IMR-90 (cell line): Measurements from ENCODE around the gene RUNDC3A. TPM values are rescaled to one million over a fixed set of nuclear protein-coding genes. Genes with fewer than 3 reads are reported as not detected.
A peak's percentile ranks its signal among the peaks of the same experiment; 100 is the strongest.

Experiments
- ATAC-seq: fragments of 200-7000 bp; cut with Tn5 transposase; 2 replicates; pipeline ENCODE4 v1.9.1; 2020; ENCODE audit warnings: low read depth, mild to moderate bottlenecking, moderate library complexity
- BruUV-seq: library from RNA; stranded (reverse); fragments of 400-500 nt; replicated peaks from 2 replicates; lab custom pipeline; 2021; lab: Mats Ljungman, UMichigan
- CTCF ChIA-PET: fragments of 300-600 bp; formaldehyde crosslinking; extraction: SDS; loops from one replicate; lab custom pipeline; 2021; ENCODE audit warnings: antibody characterized with exemption; lab: Yijun Ruan, JAX
- POLR2A ChIA-PET: fragments of 300-600 bp; sonication (Branson Sonifier 250); formaldehyde crosslinking; loops from one replicate; lab custom pipeline; 2022; ENCODE audit warnings: antibody characterized with exemption; ENCODE audit not compliant: unreplicated experiment; lab: Charles Lee
- DNase-seq: peaks from one replicate; pipeline ENCODE4 v3.0.0; 2013
- H2AFZ ChIP-seq: replicated peaks from 2 replicates; pipeline ENCODE3; 2013; ENCODE audit warnings: low read length, mild to moderate bottlenecking; ENCODE audit not compliant: poor library complexity
- H2AK5ac ChIP-seq: 2 replicates; pipeline ENCODE4 v1.6.1; 2013; ENCODE audit warnings: low read depth, low read length, inconsistent platforms
- H2AK9ac ChIP-seq: replicated peaks from 2 replicates; pipeline ENCODE3; 2013; ENCODE audit warnings: mild to moderate bottlenecking, low read depth, low read length, moderate library complexity; ENCODE audit not compliant: poor library complexity
- H2BK120ac ChIP-seq: 2 replicates; pipeline ENCODE4 v1.6.1; 2013; ENCODE audit warnings: low read depth, low read length, inconsistent platforms
- H2BK15ac ChIP-seq: 3 replicates; pipeline ENCODE4 v1.6.1; 2013; ENCODE audit warnings: low read depth, low read length, inconsistent platforms
- H2BK20ac ChIP-seq: 2 replicates; pipeline ENCODE4 v1.6.1; 2013; ENCODE audit warnings: low read depth, mild to moderate bottlenecking, inconsistent platforms, low read length, moderate library complexity
- H2BK5ac ChIP-seq: 2 replicates; pipeline ENCODE4 v1.6.1; 2013; ENCODE audit warnings: mild to moderate bottlenecking, low read depth, low read length, inconsistent platforms; ENCODE audit not compliant: poor library complexity, severe bottlenecking
- H3K14ac ChIP-seq: replicated peaks from 2 replicates; pipeline ENCODE4 v1.6.1; 2013; ENCODE audit warnings: low read depth, low read length, inconsistent platforms
- H3K18ac ChIP-seq: 2 replicates; pipeline ENCODE4 v1.6.1; 2013; ENCODE audit warnings: low read depth, low read length, control low read depth
- H3K23ac ChIP-seq: 2 replicates; pipeline ENCODE4 v1.6.1; 2013; ENCODE audit warnings: low read depth, low read length, inconsistent platforms
- H3K27ac ChIP-seq: 2 replicates; pipeline ENCODE4 v1.5.1; 2013; ENCODE audit warnings: mild to moderate bottlenecking, control low read depth, low read length; ENCODE audit not compliant: insufficient read depth
- H3K27me3 ChIP-seq: 2 replicates; pipeline ENCODE4 v1.6.1; 2013; ENCODE audit warnings: low read length; ENCODE audit not compliant: control insufficient read depth, insufficient read depth
- H3K36me3 ChIP-seq: 2 replicates; pipeline ENCODE4 v1.6.1; 2013; ENCODE audit warnings: low read length, mixed read lengths; ENCODE audit not compliant: control insufficient read depth, insufficient read depth
- H3K4ac ChIP-seq: 2 replicates; pipeline ENCODE4 v1.6.1; 2013; ENCODE audit warnings: low read depth, low read length, inconsistent platforms
- H3K4me1 ChIP-seq: 2 replicates; pipeline ENCODE4 v1.6.1; 2013; ENCODE audit warnings: low read length, mixed read lengths; ENCODE audit not compliant: control insufficient read depth, insufficient read depth
- H3K4me2 ChIP-seq: 2 replicates; pipeline ENCODE4 v1.6.1; 2013; ENCODE audit warnings: low read depth, mild to moderate bottlenecking, control low read depth, low read length, moderate library complexity
- H3K4me3 ChIP-seq: 2 replicates; pipeline ENCODE4 v1.5.1; 2013; ENCODE audit warnings: low read depth, mild to moderate bottlenecking, control low read depth, low read length, moderate library complexity; ENCODE audit not compliant: insufficient read depth
- H3K56ac ChIP-seq: 2 replicates; pipeline ENCODE4 v1.6.1; 2013; ENCODE audit warnings: low read length, inconsistent platforms; ENCODE audit not compliant: insufficient read depth; ENCODE audit errors: extremely low read depth
- H3K79me1 ChIP-seq, 2 experiments: 2 replicates each; pipeline ENCODE4 v1.6.1; 2013; ENCODE audit warnings: low read length in 2 of 2, inconsistent platforms in 1 of 2, low read depth in 1 of 2
- H3K9ac ChIP-seq: 2 replicates; pipeline ENCODE4 v1.6.1; 2013; ENCODE audit warnings: low read depth, low read length, control low read depth
- H3K9me1 ChIP-seq: 2 replicates; pipeline ENCODE4 v1.6.1; 2013; ENCODE audit warnings: low read length, inconsistent platforms; ENCODE audit not compliant: insufficient read depth
- H3K9me3 ChIP-seq: 2 replicates; pipeline ENCODE4 v1.6.1; 2013; ENCODE audit warnings: low read length; ENCODE audit not compliant: control insufficient read depth, insufficient read depth
- H4K20me1 ChIP-seq: 2 replicates; pipeline ENCODE4 v1.6.1; 2013; ENCODE audit warnings: low read length, inconsistent platforms; ENCODE audit not compliant: insufficient read depth
- H4K5ac ChIP-seq: 2 replicates; pipeline ENCODE4 v1.6.1; 2013; ENCODE audit warnings: mild to moderate bottlenecking, low read depth, low read length, control low read depth
- H4K8ac ChIP-seq, 2 experiments: 2 replicates each; pipeline ENCODE4 v1.6.1; 2013; ENCODE audit warnings: low read depth in 2 of 2, low read length in 2 of 2, control low read depth in 1 of 2, inconsistent platforms in 1 of 2
- H4K91ac ChIP-seq: 2 replicates; pipeline ENCODE4 v1.6.1; 2013; ENCODE audit warnings: low read depth, low read length, inconsistent platforms; ENCODE audit not compliant: insufficient read depth
- BHLHE40 ChIP-seq: fragments of 150-350 bp; IDR thresholded peaks from 2 replicates; pipeline ENCODE4 v1.6.1; 2016; ENCODE audit warnings: mild to moderate bottlenecking, low read depth, low read length
- CTCF ChIP-seq: conservative IDR thresholded peaks from 2 replicates; pipeline ENCODE4 v1.5.1; 2012; ENCODE audit warnings: mild to moderate bottlenecking, low read depth, low read length, improper control_type of control experiment
- FOS ChIP-seq: fragments of 150-350 bp; IDR thresholded peaks from 2 replicates; pipeline ENCODE4 v1.6.1; 2016; ENCODE audit warnings: low read depth, low read length
- MAZ ChIP-seq: IDR thresholded peaks from 2 replicates; pipeline ENCODE4 v1.6.1; 2012; ENCODE audit warnings: low read depth, mild to moderate bottlenecking, low read length, improper control_type of control experiment, moderate library complexity, borderline replicate concordance
- NFE2L2 ChIP-seq: fragments of 150-350 bp; IDR thresholded peaks from 2 replicates; pipeline ENCODE4 v1.6.1; 2016; ENCODE audit warnings: low read depth, mild to moderate bottlenecking, low read length
- RCOR1 ChIP-seq: IDR thresholded peaks from 2 replicates; pipeline ENCODE4 v1.6.1; 2012; ENCODE audit warnings: mild to moderate bottlenecking, low read length, improper control_type of control experiment; ENCODE audit not compliant: insufficient replicate concordance
- RFX5 ChIP-seq: IDR thresholded peaks from 2 replicates; pipeline ENCODE4 v1.8.0; 2012; ENCODE audit warnings: low read depth, mild to moderate bottlenecking, low read length, moderate library complexity
- WGBS, 2 experiments: methylation state at CpG; one replicate each; pipeline versions ENCODE4 v1.1.5 to v1.1.7; 2013; ENCODE audit warnings: missing lambda C conversion rate in 2 of 2; ENCODE audit not compliant: insufficient read length in 1 of 2; ENCODE audit errors: extremely low coverage in 2 of 2; 5-methylcytosine and 5-hydroxymethylcytosine counted together
- dilution Hi-C: fragments of 300-500 bp; cut with HindIII; formaldehyde crosslinking; loops from one replicate; pipeline ENCODE4 v1.14.3; 2018; ENCODE audit warnings: low sequenced_read_pairs; ENCODE audit not compliant: unreplicated experiment
- in situ Hi-C: fragments of 300-500 bp; cut with MboI; formaldehyde crosslinking; loops from 3 replicates; pipeline ENCODE4 v1.14.3; 2019; ENCODE audit warnings: low sequenced_read_pairs, inconsistent platforms, mixed read lengths
- intact Hi-C: fragments of 100-400 bp; cut with micrococcal nuclease; formaldehyde crosslinking; loops from 2 replicates; pipeline ENCODE4 v1.10.0; 2022
- polyA plus RNA-seq, 3 experiments: library from polyadenylated mRNA; depleted of rRNA; stranded (reverse); fragments of >200 nt; gene quantifications; 2 replicates each; pipeline ENCODE4 v1.2.3, GENCODE V29; 2012; ENCODE audit warnings: low replicate concordance in 1 of 3
- total RNA-seq: library from RNA; depleted of rRNA; stranded (reverse); fragments of >200 nt; gene quantifications from 2 replicates; pipeline ENCODE4 v1.2.3, GENCODE V29; 2012

The RUNDC3A gene
- total and polyA plus RNA-seq, 2 of the 4 experiments (the other 2 are of a cell fraction): under 0.01 to 0.34 TPM

DNA sequence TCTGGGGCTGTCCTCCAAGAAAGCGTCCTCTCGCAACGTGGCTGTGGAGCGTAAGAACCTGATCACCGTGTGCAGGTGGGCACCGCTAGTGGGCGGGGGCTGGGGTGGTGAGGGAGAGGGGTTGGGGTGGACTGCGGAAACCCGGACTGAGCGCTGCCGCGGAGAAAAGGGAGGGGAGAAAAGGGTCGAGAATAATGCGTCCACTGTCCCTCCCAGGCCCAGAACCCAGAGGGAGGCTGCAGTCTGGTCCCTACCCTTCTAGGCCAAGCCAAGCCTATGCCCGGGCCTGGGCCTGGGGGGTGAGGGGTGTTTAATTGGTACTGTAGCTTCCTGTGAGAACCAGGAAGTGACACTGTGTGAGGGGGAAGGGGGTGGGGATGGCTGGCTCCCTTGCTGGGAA lies 464 bp downstream of the RUNDC3A start:
- no peak overlapping the region for H2AFZ ChIP-seq
- in situ Hi-C loops: no loop called here
- H4K5ac ChIP-seq: no peak overlapping the region
- TF ChIP-seq RCOR1: no peak
- no peak for TF ChIP-seq RFX5
- no peak for TF ChIP-seq MAZ
- TF ChIP-seq FOS: no peak
- TF ChIP-seq BHLHE40: no peak
- no peak for TF ChIP-seq CTCF
- TF ChIP-seq NFE2L2: no peak
- no peaks in the 10 kb centered on the region for H3K79me1 ChIP-seq
- H2BK5ac ChIP-seq: no peak overlapping the region
- dilution Hi-C loops: no loop called here
- peaks cover 49% of the 10 kb centered on the region for H3K27me3 ChIP-seq
- H2AK9ac ChIP-seq: no peak overlapping the region
- no peak overlapping the region for H4K8ac ChIP-seq
- no peaks in the 10 kb centered on the region for H3K36me3 ChIP-seq
- CTCF ChIA-PET: no interaction called here
- ATAC-seq (no peak), DNase-seq (no peak)
- H3K18ac ChIP-seq: no peak overlapping the region
- POLR2A ChIA-PET: interaction anchor here (0.5 to 0.8 kb wide), 2 partner anchors 8 to 109 kb away, joined by 3 to 4 read pairs; partner anchors contain the start of gene ATXN7L3
- H3K4me3 ChIP-seq: no peak overlapping the region
- H3K4me2 ChIP-seq: peak overlapping the region; percentile 24; the same call in 1 of the 2 replicates
- H2BK15ac ChIP-seq: no peak overlapping the region
- no peak overlapping the region for H4K91ac ChIP-seq
- no peak overlapping the region for H3K23ac ChIP-seq
- no peaks in the 10 kb centered on the region for H3K9me1 ChIP-seq
- H4K20me1 ChIP-seq: no peaks in the 10 kb centered on the region
- H2AK5ac ChIP-seq: no peak overlapping the region
- H3K14ac ChIP-seq: no peak overlapping the region
- no peak overlapping the region for H3K27ac ChIP-seq
- BruUV-seq: no TSS peak
- no peak overlapping the region for H3K4ac ChIP-seq
- intact Hi-C loops: loop anchor here (5.0 kb wide), 1 partner anchor 87 kb away; no protein-coding TSS in a partner anchor
- H2BK120ac ChIP-seq: no peak overlapping the region
- peaks cover 4% of the 10 kb centered on the region; the same call in 1 of the 2 replicates for H3K4me1 ChIP-seq
- no peak overlapping the region for H2BK20ac ChIP-seq
- H3K9ac ChIP-seq: no peak overlapping the region
- no peak overlapping the region for H3K56ac ChIP-seq
- 0% methylated on average over 2 of the region's 15 CpGs; no CpG with 5 or more reads in 1 of the 2 experiments for WGBS, 2 experiments
- H3K9me3 ChIP-seq: no peaks in the 10 kb centered on the region
